Fibroblast of skin of right biceps (primary cell): Measurements from ENCODE around the gene BRD7.

Source experiments
- DNase-seq: peaks from one replicate; pipeline ENCODE4 v3.0.0-alpha.2; 2013

Gene BRD7

GRCh38 chr16:50368410-50369132 lies at the start of gene BRD7:
TSS of gene BRD7 (minus strand) at chr16:50368988. CDS start at chr16:50368774, 214 bp downstream.
- peak; percentile 73 for DNase-seq

- DNase-seq, result no peak
Observed at GRCh38 chr16:50416388-50416787, 47.6 kb upstream of the BRD7 start.

GRCh38 chr16:50414152-50414551 lies 45.4 kb upstream of the BRD7 start:
- DNase-seq, result peak; percentile 12

- no peak for DNase-seq
Observed at GRCh38 chr16:50411034-50411433, 42.2 kb upstream of the BRD7 start.

- DNase-seq, result no peak
Observed at GRCh38 chr16:50408001-50408561, 39.3 kb upstream of the BRD7 start.

GRCh38 chr16:50407351-50407750 lies 38.6 kb upstream of the BRD7 start:
- DNase-seq, result no peak

GRCh38 chr16:50403491-50403890 lies 34.7 kb upstream of the BRD7 start:
- DNase-seq, result no peak

- DNase-seq, result no peak
Observed at GRCh38 chr16:50402298-50402895, 33.6 kb upstream of the BRD7 start.

GRCh38 chr16:50401355-50401754 lies 32.6 kb upstream of the BRD7 start:
- no peak for DNase-seq

GRCh38 chr16:50400967-50401348 lies 32.2 kb upstream of the BRD7 start:
- peak; percentile 17 for DNase-seq

GRCh38 chr16:50400312-50400966 lies 31.7 kb upstream of the BRD7 start:
- DNase-seq, result no peak

- DNase-seq, result no peak
Observed at GRCh38 chr16:50399411-50399810, 30.6 kb upstream of the BRD7 start.

GRCh38 chr16:50398336-50398735 lies 29.5 kb upstream of the BRD7 start:
- no peak for DNase-seq

GRCh38 chr16:50396761-50397535 lies 28.2 kb upstream of the BRD7 start:
- DNase-seq, result peak; percentile 58

GRCh38 chr16:50395763-50396710 lies 27.2 kb upstream of the BRD7 start:
- DNase-seq, result no peak

GRCh38 chr16:50393858-50394802 lies 25.3 kb upstream of the BRD7 start:
- no peak for DNase-seq

- DNase-seq, result no peak
Observed at GRCh38 chr16:50393416-50393815, 24.6 kb upstream of the BRD7 start.

GRCh38 chr16:50390914-50391716 lies 22.3 kb upstream of the BRD7 start:
- no peak for DNase-seq

GRCh38 chr16:50390371-50390771 lies 21.6 kb upstream of the BRD7 start:
- DNase-seq, result no peak

GRCh38 chr16:50389900-50390299 lies 21.1 kb upstream of the BRD7 start:
- no peak for DNase-seq
